SH-SY5Y (cell line): ENCODE measurements around the gene GAB1.

Experiments
- GATA2 ChIP-seq: IDR thresholded peaks from 2 replicates; pipeline ENCODE4 v1.6.1; 2011; ENCODE audit warnings: mild to moderate bottlenecking, low read depth, low read length
- GATA3 ChIP-seq: IDR thresholded peaks from 2 replicates; pipeline ENCODE4 v1.6.1; 2011; ENCODE audit warnings: low read depth, mild to moderate bottlenecking, low read length, moderate library complexity

The GAB1 gene

GRCh38 chr4:143313521-143313920 lies 23.2 kb upstream of the GAB1 start:
- TF ChIP-seq GATA3 (no peak), GATA2 (no peak)

GRCh38 chr4:143313996-143314395 lies 22.7 kb upstream of the GAB1 start:
- TF ChIP-seq GATA2 (no peak), GATA3 (no peak)

- TF ChIP-seq GATA3 (no peak), GATA2 (no peak)
These were observed 16.6 kb upstream of the GAB1 start for GRCh38 chr4:143320113-143320512.

- TF ChIP-seq GATA2 (no peak), GATA3 (no peak)
These were observed 9.9 kb upstream of the GAB1 start for GRCh38 chr4:143326735-143327134.

- TF ChIP-seq GATA3 (no peak), GATA2 (no peak)
These were observed 6.7 kb upstream of the GAB1 start for GRCh38 chr4:143329985-143330384.

- TF ChIP-seq GATA3: no peak
- no peak for TF ChIP-seq GATA2
These were observed 496 bp upstream of the GAB1 start for GRCh38 chr4:143335979-143336780.

GRCh38 chr4:143337600-143338287 lies 1.1 kb downstream of the GAB1 start:
- TF ChIP-seq GATA2 (no peak), GATA3 (no peak)

- TF ChIP-seq GATA2 (no peak), GATA3 (no peak)
These were observed 1.6 kb downstream of the GAB1 start for GRCh38 chr4:143338313-143338712.

GRCh38 chr4:143339497-143339896 lies 2.8 kb downstream of the GAB1 start:
- TF ChIP-seq GATA2: no peak
- TF ChIP-seq GATA3: no peak

- TF ChIP-seq GATA2 (no peak), GATA3 (no peak)
These were observed 4.6 kb downstream of the GAB1 start for GRCh38 chr4:143341186-143341755.

- TF ChIP-seq GATA2: no peak
- TF ChIP-seq GATA3: no peak
These were observed 6.7 kb downstream of the GAB1 start for GRCh38 chr4:143343276-143343831.

GRCh38 chr4:143344041-143344440 lies 7.4 kb downstream of the GAB1 start:
- TF ChIP-seq GATA3: no peak

GRCh38 chr4:143344774-143345173 lies 8.1 kb downstream of the GAB1 start:
- TF ChIP-seq GATA2: no peak
- no peak for TF ChIP-seq GATA3

- TF ChIP-seq GATA2: no peak
- no peak for TF ChIP-seq GATA3
These were observed 8.7 kb downstream of the GAB1 start for GRCh38 chr4:143345356-143345755.

GRCh38 chr4:143346206-143346605 lies 9.5 kb downstream of the GAB1 start:
- TF ChIP-seq GATA3 (no peak), GATA2 (no peak)
